Calu3 (cell line): Measurements from ENCODE around the gene FBLN2. TPM values are rescaled to one million over a fixed set of nuclear protein-coding genes. Genes with fewer than 3 reads are reported as not detected.

Source experiments
- BruUV-seq: library from RNA; stranded (reverse); fragments of 400-500 nt; replicated peaks from 2 replicates; lab custom pipeline; 2021; lab: Mats Ljungman, UMichigan
- CTCF ChIA-PET: fragments of 300-600 bp; sonication (Branson Sonifier 250); formaldehyde crosslinking; loops from one replicate; lab custom pipeline; 2022; ENCODE audit warnings: antibody characterized with exemption; lab: Charles Lee
- DNase-seq: peaks from one replicate; pipeline ENCODE4 v3.0.0; 2022
- H3K27ac Mint-ChIP-seq: one replicate; pipeline ENCODE4 v1.8.0; 2022; ENCODE audit warnings: mixed read lengths; ENCODE audit not compliant: unreplicated experiment
- H3K27me3 Mint-ChIP-seq: one replicate; pipeline ENCODE4 v1.8.0; 2022; ENCODE audit warnings: mixed read lengths; ENCODE audit not compliant: unreplicated experiment
- H3K36me3 Mint-ChIP-seq: one replicate; pipeline ENCODE4 v1.8.0; 2022; ENCODE audit warnings: mild to moderate bottlenecking, moderate library complexity, mixed read lengths; ENCODE audit not compliant: insufficient read depth, unreplicated experiment
- H3K4me1 Mint-ChIP-seq: one replicate; pipeline ENCODE4 v1.8.0; 2022; ENCODE audit warnings: mild to moderate bottlenecking, low read depth, mixed read lengths; ENCODE audit not compliant: unreplicated experiment
- H3K4me3 Mint-ChIP-seq: one replicate; pipeline ENCODE4 v1.8.0; 2022; ENCODE audit warnings: mild to moderate bottlenecking, low read depth, moderate library complexity, mixed read lengths; ENCODE audit not compliant: unreplicated experiment
- H3K9me3 Mint-ChIP-seq: one replicate; pipeline ENCODE4 v1.8.0; 2022; ENCODE audit warnings: low read depth, mixed read lengths; ENCODE audit not compliant: unreplicated experiment
- CTCF ChIP-seq: fragments of 200-600 bp; IDR thresholded peaks from one replicate; pipeline ENCODE4 v1.8.0; 2022; ENCODE audit warnings: antibody characterized with exemption; ENCODE audit not compliant: unreplicated experiment
- intact Hi-C: fragments of 100-400 bp; cut with micrococcal nuclease; formaldehyde crosslinking; loops from one replicate; pipeline ENCODE4 v1.10.0; 2022; ENCODE audit not compliant: unreplicated experiment
- total RNA-seq: library from RNA; stranded (reverse); gene quantifications from 2 replicates; pipeline ENCODE4 v1.2.3, GENCODE V29; 2022

The FBLN2 gene
- total RNA-seq, 1 experiment from 2014 or later = not detected

DNA sequence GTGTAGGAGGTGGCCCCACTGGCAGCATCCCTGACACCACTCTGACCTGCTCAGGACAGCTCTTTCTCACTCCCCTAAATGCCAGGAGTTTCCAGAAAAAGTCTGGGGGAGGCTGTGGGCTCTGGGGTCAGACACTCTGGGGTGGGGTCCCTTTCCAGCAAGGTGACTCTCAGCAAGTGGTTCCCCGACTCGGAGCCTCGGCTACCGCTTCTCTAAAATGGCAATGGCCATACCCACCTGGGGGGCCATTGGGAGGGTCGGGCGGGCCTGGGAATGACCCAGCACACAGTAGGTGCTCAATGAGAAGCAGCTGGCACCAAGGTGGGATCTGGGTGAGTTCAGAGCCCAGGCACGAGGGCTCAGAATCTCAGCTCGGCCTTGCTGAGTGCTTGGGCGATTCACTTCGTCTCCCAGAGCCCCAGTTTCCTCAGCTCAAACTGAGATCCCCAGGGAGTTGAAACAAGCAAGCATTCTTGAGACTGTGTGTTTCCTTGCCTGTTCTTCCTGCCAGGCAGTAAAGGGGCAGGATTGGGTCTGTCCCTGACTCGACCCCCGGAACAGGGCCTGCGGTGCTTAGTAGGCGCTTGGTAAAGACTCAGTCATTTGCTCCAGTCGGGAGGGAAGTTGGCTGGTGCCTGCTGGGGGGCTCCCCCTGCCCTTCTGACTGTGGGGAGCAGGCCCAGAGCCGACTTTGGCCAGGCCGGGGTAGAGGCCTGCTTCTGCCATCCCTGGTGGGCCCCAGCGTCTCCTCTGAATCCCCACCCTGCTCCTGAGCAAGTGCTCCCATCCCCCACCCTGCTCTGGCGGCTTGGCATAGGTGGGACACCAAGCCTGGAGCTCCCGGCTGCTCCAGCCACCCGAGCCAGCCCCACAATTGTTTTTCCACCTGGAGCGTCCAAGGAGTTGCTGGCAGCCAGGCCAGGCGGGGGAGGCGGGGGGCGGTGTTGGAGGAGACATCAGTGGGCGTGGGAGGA, 32.9 kb upstream of the FBLN2 start:
- Mint-ChIP-seq H3K36me3 (no peaks in the 10 kb centered on the region), H3K4me3 (no peak overlapping the region), H3K27ac (no peak overlapping the region), H3K9me3 (no peaks in the 10 kb centered on the region), H3K27me3 (no peaks in the 10 kb centered on the region), H3K4me1 (peaks cover 12% of the 10 kb centered on the region)
- CTCF ChIA-PET = no interaction called here
- no peak for DNase-seq
- BruUV-seq = no TSS peak
- TF ChIP-seq CTCF = no peak
- intact Hi-C loops = no loop called here

DNA sequence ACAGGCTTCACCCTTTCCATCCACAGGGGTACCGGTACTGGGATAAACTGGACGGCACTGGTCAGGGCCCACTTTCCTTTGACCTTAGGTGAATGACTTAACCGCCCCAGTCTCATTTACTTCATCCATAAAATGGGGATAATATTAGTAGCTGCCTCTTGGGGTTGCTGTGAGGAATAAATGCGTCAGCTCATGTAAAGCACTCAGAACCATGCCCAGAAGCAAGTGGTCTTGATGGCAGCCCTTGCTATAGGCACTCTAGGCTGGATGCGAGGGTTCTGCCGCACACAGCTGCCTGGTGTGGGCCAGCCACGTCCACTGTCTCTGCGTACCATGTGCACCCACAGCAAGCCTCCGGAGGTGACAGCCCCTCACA, 32.2 kb upstream of the FBLN2 start:
- DNase-seq = no peak
- Mint-ChIP-seq H3K27ac (no peak overlapping the region), H3K4me1 (peaks cover 12% of the 10 kb centered on the region), H3K27me3 (no peaks in the 10 kb centered on the region), H3K4me3 (no peak overlapping the region), H3K36me3 (no peaks in the 10 kb centered on the region), H3K9me3 (no peaks in the 10 kb centered on the region)
- CTCF ChIA-PET = no interaction called here
- TF ChIP-seq CTCF = no peak
- no TSS peak for BruUV-seq
- intact Hi-C loops = no loop called here

DNA sequence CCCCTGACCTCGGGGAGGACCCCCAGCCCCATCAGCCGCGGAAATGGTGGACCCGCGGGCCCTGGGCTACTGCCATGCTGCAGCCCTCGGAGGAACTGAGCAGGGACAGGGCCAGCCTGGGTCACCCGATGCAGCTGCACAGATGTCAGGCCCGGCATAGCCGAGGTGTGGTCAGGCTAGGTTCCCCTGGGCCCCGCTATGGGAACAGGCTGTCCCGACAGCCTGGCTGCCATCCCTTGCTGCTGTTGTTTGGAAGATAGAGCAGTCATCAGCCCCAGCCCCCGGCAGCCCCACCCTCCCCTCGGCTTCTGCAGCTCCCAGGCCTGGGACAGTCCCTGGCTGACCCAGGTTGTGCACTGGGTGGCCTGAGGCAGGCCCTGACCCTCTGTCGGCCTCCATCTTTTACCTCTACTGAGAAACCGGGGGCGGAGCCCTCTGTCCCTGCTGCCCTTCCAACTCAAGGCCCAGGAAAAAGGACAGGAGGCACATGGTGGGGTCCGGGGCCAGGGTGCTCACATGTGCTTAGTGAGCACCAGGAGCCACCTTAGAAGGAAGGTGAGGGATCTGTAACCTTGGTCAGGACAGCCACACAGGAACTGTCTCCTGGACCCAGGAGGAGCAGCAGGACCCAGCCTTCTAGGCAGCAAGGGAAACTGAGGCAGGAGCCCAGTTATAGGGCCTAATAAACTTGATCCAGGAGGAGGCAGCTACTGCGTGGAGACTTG, 31.5 kb upstream of the FBLN2 start:
- BruUV-seq = no TSS peak
- Mint-ChIP-seq H3K27me3 (no peaks in the 10 kb centered on the region), H3K4me3 (no peak overlapping the region), H3K4me1 (peaks cover 12% of the 10 kb centered on the region), H3K9me3 (no peaks in the 10 kb centered on the region), H3K36me3 (no peaks in the 10 kb centered on the region), H3K27ac (no peak overlapping the region)
- CTCF ChIA-PET = no interaction called here
- no peak for DNase-seq
- no peak for TF ChIP-seq CTCF
- intact Hi-C loops = no loop called here

DNA sequence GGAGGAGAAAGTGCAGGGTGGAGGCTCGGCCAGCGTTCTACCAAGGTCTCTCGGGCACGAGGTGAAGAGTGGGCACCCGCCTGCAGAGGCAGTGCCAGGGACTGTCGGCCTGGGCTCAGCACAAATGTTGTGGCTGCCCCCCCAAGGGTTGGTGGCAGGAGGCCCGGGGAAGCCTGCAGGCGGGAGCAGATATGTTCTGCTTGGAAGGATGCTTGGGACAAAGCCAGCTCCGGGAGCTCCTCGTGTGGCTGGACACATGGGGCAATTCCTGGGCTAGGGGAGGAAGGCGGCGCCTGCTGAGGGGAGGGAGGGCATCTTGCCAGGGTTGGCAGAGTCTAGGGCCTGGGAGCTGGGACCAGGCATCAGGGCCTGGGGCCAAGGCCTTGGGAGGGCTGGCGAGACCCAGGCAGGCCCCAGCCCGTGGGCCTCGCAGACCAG, 30.4 kb upstream of the FBLN2 start:
- Mint-ChIP-seq H3K36me3 (peaks cover 6% of the 10 kb centered on the region), H3K27me3 (no peaks in the 10 kb centered on the region), H3K4me1 (peaks cover 9% of the 10 kb centered on the region), H3K27ac (no peak overlapping the region), H3K4me3 (no peak overlapping the region), H3K9me3 (no peaks in the 10 kb centered on the region)
- no peak for TF ChIP-seq CTCF
- no peak for DNase-seq
- CTCF ChIA-PET = no interaction called here
- no TSS peak for BruUV-seq
- intact Hi-C loops = no loop called here
